Activated CD8-positive, alpha-beta memory T cell treated with anti-CD3 and anti-CD28 coated beads for 1 hour (primary cell): ENCODE measurements around the gene SERTAD2.

Source experiments
- DNase-seq, 2 donors: peaks; one replicate each; pipeline ENCODE4 v3.0.0-alpha.2; 2020; ENCODE audit warnings: low read depth in 1 of 2; ENCODE audit errors: extremely low read depth in 1 of 2

The SERTAD2 gene

GRCh38 chr2:64629875-64630274 lies 23.8 kb downstream of the SERTAD2 start:
- DNase-seq, result no peak

DNA sequence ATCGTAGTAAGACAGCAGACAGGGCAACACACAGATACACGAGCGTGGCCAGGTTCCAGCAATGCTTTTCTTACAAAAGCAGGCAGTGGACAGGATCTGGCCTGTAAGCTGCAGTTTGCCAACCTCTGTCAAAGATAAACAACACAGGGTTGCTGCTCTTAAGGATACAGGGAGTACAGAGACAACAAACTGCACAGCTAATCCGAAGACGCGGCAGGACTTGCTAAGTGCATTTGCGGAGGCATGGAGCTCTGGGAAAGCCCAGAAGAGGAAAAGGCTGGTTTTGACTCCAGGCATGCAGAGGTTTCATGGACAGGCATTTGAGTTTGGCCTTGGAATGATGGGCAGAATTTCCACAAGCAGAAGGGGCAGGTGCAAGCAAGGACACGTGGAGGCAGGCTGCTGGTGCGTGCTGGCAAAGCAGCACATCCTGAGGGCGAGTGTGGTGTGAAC lies 24.4 kb downstream of the SERTAD2 start:
- DNase-seq, result no peak

GRCh38 chr2:64627860-64628841 lies 25.6 kb downstream of the SERTAD2 start:
- no peak for DNase-seq

GRCh38 chr2:64626963-64627760 lies 26.6 kb downstream of the SERTAD2 start:
- no peak for DNase-seq

- no peak for DNase-seq
Observed at GRCh38 chr2:64626146-64626809, 27.4 kb downstream of the SERTAD2 start.

DNA sequence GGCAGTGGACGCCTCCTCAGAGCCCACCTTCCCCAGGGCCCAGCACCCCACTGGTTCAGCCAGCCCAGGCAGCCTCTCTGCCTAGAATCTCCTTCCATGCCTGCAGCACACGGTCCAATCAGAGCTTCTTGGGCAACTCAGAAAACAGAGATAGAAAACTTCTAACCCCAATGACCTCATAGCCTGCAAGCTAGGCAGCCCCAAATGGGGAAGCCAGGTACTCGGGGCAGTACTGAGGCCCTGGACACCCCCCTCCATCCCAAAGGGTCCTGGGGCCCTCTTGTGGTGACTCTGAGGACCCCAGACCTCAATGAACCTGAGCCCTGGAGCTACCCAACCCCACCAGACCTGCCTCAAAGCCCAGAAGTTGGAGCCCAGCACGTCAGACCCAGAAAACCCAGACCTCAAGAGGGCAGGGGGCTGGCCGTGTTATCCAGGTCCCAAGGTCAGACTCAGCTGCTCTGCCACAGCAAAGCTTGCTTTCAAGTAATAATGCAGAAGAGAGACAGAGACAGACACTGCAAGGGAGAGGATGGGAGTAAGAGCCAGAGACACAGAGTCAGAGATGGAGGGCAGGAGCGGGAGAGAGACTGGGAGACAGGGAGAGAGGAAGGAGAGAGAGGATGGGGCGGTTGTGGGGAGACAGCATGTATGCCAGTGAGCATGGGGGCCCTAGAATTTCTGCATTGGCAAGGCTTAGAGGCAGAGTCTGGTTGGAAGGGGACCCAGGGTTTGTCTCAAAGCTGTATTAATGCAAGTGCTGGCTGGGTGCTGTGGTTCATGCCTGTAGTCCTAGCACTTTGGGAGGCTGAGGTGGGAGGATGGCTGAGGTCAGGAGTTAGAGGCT lies 28.2 kb downstream of the SERTAD2 start:
- DNase-seq, result no peak

- no peak for DNase-seq
Observed at GRCh38 chr2:64624862-64625261, 28.9 kb downstream of the SERTAD2 start.

GRCh38 chr2:64624108-64624610 lies 29.6 kb downstream of the SERTAD2 start:
- DNase-seq, result no peak

DNA sequence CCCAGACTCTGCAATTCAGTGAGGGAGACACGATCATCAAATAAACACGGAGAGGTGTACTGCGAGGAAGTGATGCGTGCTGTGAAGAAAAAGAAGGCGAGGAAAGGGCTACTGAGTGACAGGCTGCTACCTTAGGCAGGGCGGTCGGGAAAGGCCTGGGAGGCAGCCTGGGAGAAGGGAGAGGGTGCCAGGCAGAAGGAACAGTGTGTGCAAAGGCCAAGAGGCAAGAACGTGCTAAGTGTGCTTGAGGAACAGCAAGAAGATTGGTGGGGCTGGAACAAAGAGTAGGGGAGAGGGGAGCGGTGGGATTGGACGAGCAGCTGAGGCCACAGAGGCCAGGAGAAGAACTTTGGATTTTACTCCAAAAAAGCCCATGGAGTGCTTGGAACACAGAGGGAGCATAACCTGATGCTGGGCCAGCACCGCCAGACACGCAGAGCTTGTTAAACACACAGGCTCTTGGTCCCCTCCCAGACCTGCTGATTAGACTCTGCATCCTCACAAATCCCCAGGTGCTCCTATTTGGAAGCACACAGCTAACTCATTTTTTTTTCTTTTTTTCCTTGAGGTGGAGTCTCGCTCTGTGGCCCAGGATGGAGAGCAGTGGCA lies 30.4 kb downstream of the SERTAD2 start:
- DNase-seq, result no peak

GRCh38 chr2:64622443-64623241 lies 31.1 kb downstream of the SERTAD2 start:
- no peak for DNase-seq

- DNase-seq, result no peak
Observed at GRCh38 chr2:64620661-64621060, 33.1 kb downstream of the SERTAD2 start.

DNA sequence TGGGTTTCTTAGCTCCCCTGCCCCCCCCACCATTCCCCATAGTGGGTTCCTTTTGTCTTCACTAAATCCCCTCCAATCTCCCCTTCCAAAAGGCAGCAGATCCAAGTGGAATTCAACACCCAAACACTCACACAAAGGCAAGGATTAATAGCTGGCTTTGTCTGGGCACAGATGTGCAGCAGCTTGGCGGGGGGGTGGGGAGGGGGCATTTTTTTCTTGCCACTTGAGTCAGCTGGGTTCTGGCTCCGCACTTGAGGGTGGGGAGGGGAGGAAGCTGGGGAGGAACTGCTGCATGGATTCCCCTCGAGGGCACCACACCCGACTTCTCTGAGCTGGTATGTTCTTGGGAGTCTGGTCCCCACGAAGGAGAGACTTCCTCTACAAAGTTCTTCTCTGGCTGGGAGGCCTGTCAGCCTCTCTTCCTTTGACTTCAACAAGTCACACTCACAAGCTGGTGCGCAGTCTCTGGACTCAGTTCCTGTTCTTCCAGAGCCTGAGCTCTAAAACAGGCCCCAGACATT lies 36.0 kb downstream of the SERTAD2 start:
- DNase-seq, result no peak

DNA sequence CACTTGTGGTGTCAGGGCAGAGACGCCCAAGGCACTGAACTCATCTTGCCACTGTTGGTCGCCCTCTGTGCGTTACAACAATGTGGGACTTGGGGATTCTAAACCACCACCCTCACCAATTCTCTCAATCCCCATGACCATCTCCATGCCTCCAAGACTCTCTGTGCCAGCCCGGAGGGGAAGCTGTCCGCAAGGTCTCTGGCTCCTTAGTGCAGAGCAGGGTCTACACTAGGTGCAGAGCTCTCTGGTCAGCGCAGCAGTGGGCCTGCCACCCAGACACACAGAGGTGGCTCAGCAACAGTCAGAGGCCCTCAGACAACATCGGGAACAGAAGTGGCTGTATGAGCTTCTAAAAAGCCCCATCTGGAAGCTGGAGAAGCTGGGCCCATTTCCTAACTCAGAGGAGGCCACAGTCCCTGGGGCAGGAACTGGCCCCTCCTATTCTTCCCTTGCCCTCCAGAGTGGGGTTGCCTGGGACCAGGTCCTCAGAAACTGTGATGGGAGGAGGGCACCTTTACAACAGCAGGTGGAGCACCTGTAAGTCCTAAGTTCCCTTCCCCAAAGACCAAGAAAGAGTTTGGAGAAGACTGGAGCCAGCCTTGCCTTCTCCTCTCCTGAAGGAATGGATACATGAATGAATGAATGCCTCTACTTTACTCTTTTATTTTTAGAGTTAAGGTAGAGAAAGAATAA lies 37.7 kb downstream of the SERTAD2 start:
- no peak for DNase-seq

DNA sequence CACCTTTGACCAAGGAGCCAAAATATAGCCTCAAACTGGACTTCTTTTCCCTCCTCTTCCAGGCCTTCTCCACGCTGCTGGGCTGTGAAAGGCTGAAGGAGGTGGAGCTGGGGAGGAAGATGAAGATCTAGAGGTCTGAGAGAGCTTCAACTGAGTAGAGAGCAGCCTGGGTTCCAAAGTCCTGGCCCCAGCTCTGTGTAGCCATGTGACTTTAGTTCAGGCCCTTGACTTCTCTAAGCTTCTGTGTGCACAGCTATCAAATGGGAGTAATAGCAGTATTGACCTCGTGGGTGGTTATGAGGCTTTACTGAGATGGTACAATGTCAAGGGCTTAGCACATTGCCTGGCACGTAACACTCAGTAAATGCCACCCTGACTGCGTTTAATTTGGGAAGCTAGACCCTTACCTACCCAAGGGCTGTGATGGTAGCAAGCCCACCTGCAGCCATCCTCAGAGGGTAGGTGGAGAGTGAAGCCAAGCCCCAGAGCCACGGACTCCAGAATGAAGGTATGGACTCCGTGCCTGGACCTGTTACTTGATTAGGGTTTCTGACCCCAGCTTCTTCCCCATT lies 38.4 kb downstream of the SERTAD2 start:
- DNase-seq, result no peak

- no peak for DNase-seq
Observed at GRCh38 chr2:64613276-64613675, 40.4 kb downstream of the SERTAD2 start.

GRCh38 chr2:64612575-64613195 lies 41.0 kb downstream of the SERTAD2 start:
- no peak for DNase-seq

GRCh38 chr2:64610316-64610855 lies 43.3 kb downstream of the SERTAD2 start:
- no peak for DNase-seq
